HepG2 (cell line): ENCODE data around the gene MUL1. TPM values are rescaled to one million over a fixed set of nuclear protein-coding genes. Genes with fewer than 3 reads are reported as not detected.

Experiments used
- AHR ChIP-seq: IDR thresholded peaks from 2 replicates; pipeline ENCODE4 v1.6.1; 2018; ENCODE audit warnings: missing genetic modification reagents, missing compliant biosample characterization
- CAMTA2 ChIP-seq: sonication (generic); formaldehyde crosslinking; IDR thresholded peaks from 2 replicates; pipeline ENCODE4 v1.4.0; 2020; ENCODE audit warnings: mild to moderate bottlenecking, missing genetic modification reagents, borderline replicate concordance
- HOXA5 ChIP-seq: sonication (generic); formaldehyde crosslinking; IDR thresholded peaks from 2 replicates; pipeline ENCODE4 v1.4.0; 2020; ENCODE audit warnings: missing genetic modification reagents
- IRF1 ChIP-seq: sonication (generic); formaldehyde crosslinking; IDR thresholded peaks from 2 replicates; pipeline ENCODE4 v1.4.0; 2020; ENCODE audit warnings: low read depth, mild to moderate bottlenecking, missing genetic modification reagents
- KLF16 ChIP-seq, 2 experiments: sonication (generic) in 1 of 2; formaldehyde crosslinking in 1 of 2; IDR thresholded peaks; 2 replicates each; pipeline versions ENCODE4 v1.6.1 to v1.8.0; 2016 to 2023; ENCODE audit warnings: missing genetic modification reagents in 2 of 2, missing compliant biosample characterization in 1 of 2
- MAFF ChIP-seq: IDR thresholded peaks from 2 replicates; pipeline ENCODE4 v1.6.1; 2011; ENCODE audit warnings: low read depth, low read length, improper control_type of control experiment
- MAZ ChIP-seq, 2 experiments: sonication (generic) in 1 of 2; formaldehyde crosslinking in 1 of 2; IDR thresholded peaks; 2 replicates each; pipeline versions ENCODE4 v1.5.0 to v1.6.1; 2012 to 2020; ENCODE audit warnings: low read depth in 2 of 2, mild to moderate bottlenecking in 2 of 2, borderline replicate concordance in 1 of 2, improper control_type of control experiment in 1 of 2, low read length in 1 of 2, missing genetic modification reagents in 1 of 2, moderate library complexity in 1 of 2
- MLLT10 ChIP-seq: sonication (generic); formaldehyde crosslinking; IDR thresholded peaks from 2 replicates; pipeline ENCODE4 v1.4.0; 2020; ENCODE audit warnings: missing genetic modification reagents
- REPIN1 ChIP-seq: sonication (generic); formaldehyde crosslinking; IDR thresholded peaks from 2 replicates; pipeline ENCODE4 v1.8.0; 2022; ENCODE audit warnings: missing genetic modification reagents, low read depth, mild to moderate bottlenecking, borderline replicate concordance
- TCF12 ChIP-seq, 2 experiments: fragments of 450-650 bp in 1 of 2; sonication (generic) in 1 of 2; formaldehyde crosslinking in 1 of 2; IDR thresholded peaks; 2 replicates each; pipeline versions ENCODE4 v1.6.1 to v1.8.0; 2017 to 2022; ENCODE audit warnings: antibody characterized with exemption in 1 of 2, mild to moderate bottlenecking in 1 of 2, missing genetic modification reagents in 1 of 2, moderate library complexity in 1 of 2
- ZBTB14 ChIP-seq: sonication (generic); formaldehyde crosslinking; IDR thresholded peaks from 2 replicates; pipeline ENCODE4 v1.4.0; 2020; ENCODE audit warnings: missing genetic modification reagents
- ZBTB20 ChIP-seq: sonication (generic); formaldehyde crosslinking; IDR thresholded peaks from 2 replicates; pipeline ENCODE4 v1.8.1; 2023; ENCODE audit warnings: missing genetic modification reagents, low read depth, mild to moderate bottlenecking, borderline replicate concordance
- ZKSCAN5 ChIP-seq: sonication (generic); formaldehyde crosslinking; IDR thresholded peaks from 2 replicates; pipeline ENCODE4 v1.5.1; 2020; ENCODE audit warnings: mild to moderate bottlenecking, missing genetic modification reagents
- ZNF280D ChIP-seq: sonication (generic); formaldehyde crosslinking; IDR thresholded peaks from 2 replicates; pipeline ENCODE4 v1.5.1; 2020; ENCODE audit warnings: mild to moderate bottlenecking, missing genetic modification reagents
- ZNF577 ChIP-seq: sonication (generic); formaldehyde crosslinking; IDR thresholded peaks from 2 replicates; pipeline ENCODE4 v1.4.0; 2020; ENCODE audit warnings: mild to moderate bottlenecking, low read depth, missing genetic modification reagents, borderline replicate concordance
- ZNF644 ChIP-seq: IDR thresholded peaks from 2 replicates; pipeline ENCODE4 v1.6.1; 2016; ENCODE audit warnings: low read depth
- ZZZ3 ChIP-seq: sonication (generic); formaldehyde crosslinking; IDR thresholded peaks from 2 replicates; pipeline ENCODE4 v1.4.0; 2020; ENCODE audit warnings: missing genetic modification reagents, mild to moderate bottlenecking, borderline replicate concordance
- polyA plus RNA-seq, 8 experiments: library from polyadenylated mRNA; depleted of rRNA in 3 of 8; stranded (reverse) in 7 of 8; unstranded in 1 of 8; fragments of >200 nt; fragmentation: Illumina TruSeq in 4 of 8; extraction: Trizol in 4 of 8; gene quantifications; 2 replicates each; pipeline versions ENCODE4 v1.2.1 to v1.2.3, GENCODE V29; 2011 to 2016; ENCODE audit warnings: low read depth in 4 of 8, missing spikeins in 1 of 8, mixed read lengths in 1 of 8; ENCODE audit not compliant: insufficient read depth in 1 of 8
- total RNA-seq, 5 experiments: library from RNA; depleted of rRNA; stranded (reverse); fragments of >200 nt; fragmentation: Illumina TruSeq; extraction: Trizol; gene quantifications; 2 replicates each; pipeline ENCODE4 v1.2.3, GENCODE V29; 2016; ENCODE audit warnings: low read depth in 1 of 5

MUL1 gene
- total and polyA plus RNA-seq, 2 of the 13 experiments (the other 11 are each of a cell fraction or from before 2014, with no cell fraction given) = 21.5 to 26.5 TPM

GRCh38 chr1:20507564-20508410 lies at the start of gene MUL1 (continued):
- TF ChIP-seq ZNF280D (CRISPR knock-in tag) (peak; percentile 9; the same call in 1 of the 2 replicates), ZBTB14 (CRISPR knock-in tag) (no peak), MAZ (IDR thresholded peaks at IDR 0.05; ENCODE audit: borderline replicate concordance, low read depth, low read length) (no peak), MAZ (CRISPR knock-in tag; IDR thresholded peaks at IDR 0.05; ENCODE audit: low read depth) (peak; percentile 57), REPIN1 (CRISPR knock-in tag) (peak; percentile 76), ZNF644 (CRISPR knock-in tag) (no peak), KLF16 (CRISPR knock-in tag; IDR thresholded peaks at IDR 0.05) (peak in 1 of 2 experiments; percentile 80; a peak in 1 of 4 replicates), MAFF (no peak), TCF12 (IDR thresholded peaks at IDR 0.05) (no peak), TCF12 (CRISPR knock-in tag; IDR thresholded peaks at IDR 0.05) (no peak), ZKSCAN5 (CRISPR knock-in tag) (no peak), ZNF577 (CRISPR knock-in tag) (no peak), ZBTB20 (CRISPR knock-in tag) (no peak), IRF1 (CRISPR knock-in tag) (no peak), ZZZ3 (CRISPR knock-in tag) (peak; percentile 95; the same call in 1 of the 2 replicates), HOXA5 (CRISPR knock-in tag) (no peak; the same call in none of the 2 replicates), CAMTA2 (0 out of 2 replicates have a peak, but pooled peaks have one; percentile 26), AHR (CRISPR knock-in tag) (no peak), MLLT10 (no peak)
